DOHH2 (cell line): ENCODE measurements around the gene KRTAP4-6.

ENCODE experiments used
- EZH2phosphoT487 ChIP-seq: fragments of 200-600 bp; sonication (generic); IDR thresholded peaks from 2 replicates; pipeline ENCODE4 v1.6.1; 2017; ENCODE audit warnings: borderline replicate concordance, mild to moderate bottlenecking, antibody characterized with exemption, low read length, moderate library complexity, mixed read lengths
- TF ChIP-seq, protein P1 (sequence below): fragments of 200-600 bp; sonication (generic); IDR thresholded peaks from one replicate; pipeline ENCODE4 v1.5.1; 2014; ENCODE audit warnings: antibody characterized with exemption, mild to moderate bottlenecking, low read depth, low read length; ENCODE audit not compliant: poor library complexity, severe bottlenecking

DNA sequence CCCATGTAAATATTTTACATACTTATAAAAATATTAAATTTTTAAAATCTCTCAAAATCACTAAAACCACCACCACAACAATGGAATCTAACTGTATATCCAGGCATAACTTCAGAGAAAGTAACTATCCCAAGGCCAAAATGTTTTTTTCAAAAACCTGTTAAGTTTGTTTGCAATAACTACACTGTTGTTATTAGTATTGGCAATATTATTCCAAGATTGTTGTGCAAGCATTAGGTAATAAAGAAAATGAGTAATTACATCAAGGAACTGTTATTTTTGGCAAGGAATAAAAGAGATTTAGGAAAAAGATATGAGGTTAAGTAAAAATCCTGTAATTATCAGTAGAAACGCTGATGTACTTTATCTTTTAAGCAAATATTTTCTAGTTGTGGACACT is 13.0 kb downstream of the KRTAP4-6 start:
- TF ChIP-seq, protein P1, sequence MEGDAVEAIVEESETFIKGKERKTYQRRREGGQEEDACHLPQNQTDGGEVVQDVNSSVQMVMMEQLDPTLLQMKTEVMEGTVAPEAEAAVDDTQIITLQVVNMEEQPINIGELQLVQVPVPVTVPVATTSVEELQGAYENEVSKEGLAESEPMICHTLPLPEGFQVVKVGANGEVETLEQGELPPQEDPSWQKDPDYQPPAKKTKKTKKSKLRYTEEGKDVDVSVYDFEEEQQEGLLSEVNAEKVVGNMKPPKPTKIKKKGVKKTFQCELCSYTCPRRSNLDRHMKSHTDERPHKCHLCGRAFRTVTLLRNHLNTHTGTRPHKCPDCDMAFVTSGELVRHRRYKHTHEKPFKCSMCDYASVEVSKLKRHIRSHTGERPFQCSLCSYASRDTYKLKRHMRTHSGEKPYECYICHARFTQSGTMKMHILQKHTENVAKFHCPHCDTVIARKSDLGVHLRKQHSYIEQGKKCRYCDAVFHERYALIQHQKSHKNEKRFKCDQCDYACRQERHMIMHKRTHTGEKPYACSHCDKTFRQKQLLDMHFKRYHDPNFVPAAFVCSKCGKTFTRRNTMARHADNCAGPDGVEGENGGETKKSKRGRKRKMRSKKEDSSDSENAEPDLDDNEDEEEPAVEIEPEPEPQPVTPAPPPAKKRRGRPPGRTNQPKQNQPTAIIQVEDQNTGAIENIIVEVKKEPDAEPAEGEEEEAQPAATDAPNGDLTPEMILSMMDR = no peak
- TF ChIP-seq EZH2phosphoT487 = no peak
